Left lung (tissue), 10 donors: Measurements from ENCODE around the gene CEACAM4. TPM values are rescaled to one million over a fixed set of nuclear protein-coding genes. Genes with fewer than 3 reads are reported as not detected.

ENCODE experiments used
- ATAC-seq: fragments of 200-7000 bp; cut with Tn5 transposase; one replicate; pipeline ENCODE4 v1.9.1; 2020; ENCODE audit warnings: moderate library complexity
- DNase-seq, 4 donors: peaks; one replicate each; pipeline ENCODE4 v3.0.0-alpha.2; 2013 to 2020
- H3K27ac ChIP-seq, 2 donors: fragments of 200-600 bp; sonication (generic) in 1 of 2; one replicate each; pipeline versions ENCODE4 v1.5.0 to v1.8.0; 2020 to 2021
- H3K27me3 ChIP-seq, 2 donors: fragments of 200-600 bp; sonication (generic) in 1 of 2; one replicate each; pipeline versions ENCODE4 v1.5.0 to v1.8.0; 2020 to 2021
- H3K36me3 ChIP-seq, 2 donors: fragments of 200-600 bp; sonication (generic) in 1 of 2; one replicate each; pipeline versions ENCODE4 v1.5.0 to v1.8.0; 2020 to 2021
- H3K4me1 ChIP-seq, 2 donors: fragments of 200-600 bp; one replicate each; pipeline ENCODE4 v1.8.0; 2021
- H3K4me3 ChIP-seq, 2 donors: fragments of 200-600 bp; sonication (generic) in 1 of 2; one replicate each; pipeline versions ENCODE4 v1.5.0 to v1.8.0; 2020 to 2021; ENCODE audit warnings: mild to moderate bottlenecking in 1 of 2
- H3K9me3 ChIP-seq, 2 donors: fragments of 200-600 bp; sonication (generic) in 1 of 2; one replicate each; pipeline versions ENCODE4 v1.5.0 to v1.8.0; 2020 to 2021
- CTCF ChIP-seq, 2 donors: fragments of 200-600 bp; sonication (generic) in 1 of 2; IDR thresholded peaks; one replicate each; pipeline versions ENCODE4 v1.5.0 to v1.8.0; 2021; ENCODE audit warnings: antibody characterized with exemption in 2 of 2
- intact Hi-C, 2 donors: fragments of 100-400 bp; cut with DNase I; formaldehyde crosslinking; loops; one replicate each; pipeline versions ENCODE4 v1.11.2 to v1.14.2; 2022
- polyA plus RNA-seq, 6 donors: library from polyadenylated mRNA; unstranded; fragments of 120-200 nt; gene quantifications; one replicate each; pipeline ENCODE4 v1.2.1, GENCODE V29; 2013; ENCODE audit not compliant: insufficient read length in 6 of 6
- total RNA-seq, 2 donors: library from RNA; stranded (reverse); fragmentation: NEBNext Ultra II Directional; extraction: Animal tissue kit (Norgen Biotek cat#: 25700); gene quantifications; one replicate each; pipeline ENCODE4 v1.2.1, GENCODE V29; 2021
- donor health status: DM: no; HTN: yes; CAD: no.
- donor health status: DM: no; HTN: no; CAD: no.

Gene CEACAM4
- total and polyA plus RNA-seq, 8 donors = 0.13 to 13.7 (median 0.28) TPM; not detected in 3

- TF ChIP-seq CTCF (IDR thresholded peaks at IDR 0.05) = peak; percentile 85 to 87
These were observed 15.1 kb upstream of the CEACAM4 start for GRCh38 chr19:41641879-41642485.

GRCh38 chr19:41638641-41639081, 11.8 kb upstream of the CEACAM4 start:
- Histone ChIP-seq H3K27me3 (peaks cover 0 to 29% of the 10 kb centered on the region in 2 donors), H3K36me3 (no peaks in the 10 kb centered on the region), H3K4me3 (no peak overlapping the region), H3K4me1 (peaks cover 0 to 35% of the 10 kb centered on the region in 2 donors), H3K9me3 (no peaks in the 10 kb centered on the region), H3K27ac (peak overlapping the region in 1 of 2 donors; percentile 85)
- intact Hi-C loops = no loop called here
- ATAC-seq (no peak), DNase-seq (peak in 1 of 4 donors; percentile 72)
- TF ChIP-seq CTCF (IDR thresholded peaks at IDR 0.05) = no peak

More at GRCh38 chr19:41641879-41642485, 15.1 kb upstream of the CEACAM4 start:
- Histone ChIP-seq H3K9me3 (no peaks in the 10 kb centered on the region), H3K36me3 (no peaks in the 10 kb centered on the region), H3K4me1 (peaks cover 0 to 34% of the 10 kb centered on the region in 2 donors), H3K27me3 (peaks cover 0 to 29% of the 10 kb centered on the region in 2 donors), H3K27ac (no peak overlapping the region), H3K4me3 (no peak overlapping the region)
- peak in 2 of 4 donors; percentile 25 to 32 for DNase-seq
- ATAC-seq = peak; percentile 98
- intact Hi-C loops = no loop called here

GRCh38 chr19:41637484-41637883, 10.6 kb upstream of the CEACAM4 start:
- no peak for TF ChIP-seq CTCF (IDR thresholded peaks at IDR 0.05)
- intact Hi-C loops = no loop called here
- Histone ChIP-seq H3K36me3 (no peaks in the 10 kb centered on the region), H3K27me3 (peaks cover 0 to 33% of the 10 kb centered on the region in 2 donors), H3K4me3 (no peak overlapping the region), H3K4me1 (peaks cover 0 to 35% of the 10 kb centered on the region in 2 donors), H3K9me3 (no peaks in the 10 kb centered on the region), H3K27ac (peak overlapping the region in 1 of 2 donors; percentile 85)
- no peak for ATAC-seq
- no peak for DNase-seq

- DNase-seq = no peak
- peaks cover 0 to 36% of the 10 kb centered on the region in 2 donors for H3K4me1 ChIP-seq
- peaks cover 0 to 26% of the 10 kb centered on the region in 2 donors for H3K27me3 ChIP-seq
- intact Hi-C loops = no loop called here
- no peak for TF ChIP-seq CTCF (IDR thresholded peaks at IDR 0.05)
- no peaks in the 10 kb centered on the region for H3K36me3 ChIP-seq
- peaks cover 0 to 21% of the 10 kb centered on the region in 2 donors for H3K9me3 ChIP-seq
- no peak for ATAC-seq
- no peak overlapping the region for H3K4me3 ChIP-seq
- H3K27ac ChIP-seq = peak overlapping the region in 1 of 2 donors; percentile 83
These were observed 1.2 kb upstream of the CEACAM4 start for GRCh38 chr19:41627966-41628675.

- ATAC-seq = peak; percentile 66
These were observed 596 bp downstream of the CEACAM4 start for GRCh38 chr19:41626278-41626677.

More at GRCh38 chr19:41626278-41626677, 596 bp downstream of the CEACAM4 start:
- intact Hi-C loops = no loop called here
- peaks cover 0 to 16% of the 10 kb centered on the region in 2 donors for H3K9me3 ChIP-seq
- H3K4me3 ChIP-seq = peak overlapping the region in 1 of 2 donors; percentile 47
- peak overlapping the region in 1 of 2 donors; percentile 83 for H3K27ac ChIP-seq
- no peaks in the 10 kb centered on the region for H3K36me3 ChIP-seq
- peaks cover 0 to 18% of the 10 kb centered on the region in 2 donors for H3K27me3 ChIP-seq
- TF ChIP-seq CTCF (IDR thresholded peaks at IDR 0.05) = no peak
- DNase-seq = no peak
- H3K4me1 ChIP-seq = peaks cover 0 to 55% of the 10 kb centered on the region in 2 donors
